ENCODE data around the gene GSAP. TPM values are rescaled to one million over a fixed set of nuclear protein-coding genes. Genes with fewer than 3 reads are reported as not detected.
"Not testable (repeated sequence)": the region's sequence is repeated elsewhere in the genome, so short reads cannot be mapped to it uniquely, and the experiment has no call there.

The GSAP gene
- total RNA-seq: 1 to 10 TPM; 4.9 to 5.0 TPM

- H3K4me1 Mint-ChIP-seq (ENCODE audit: low read depth): peaks cover 52% of the 10 kb centered on the region
- H3K4me3 Mint-ChIP-seq: peak within 1 kb of the TSS; percentile 69 to 79
- peak; percentile 66 to 69 for ATAC-seq (replicated peaks in 1 of 2)
Measured at GRCh38 chr7:77415823-77416620, at the start of gene GSAP. Gene GSAP, minus strand, starts transcription at chr7:77416349. Its CDS starts 28 bp downstream, at chr7:77416321.

GRCh38 chr7:77465256-77465655, 49.1 kb upstream of the GSAP start:
- H3K9me3 Mint-ChIP-seq: peaks cover 2% of the 10 kb centered on the region in 2 donors
- DNase-seq (no peak), ATAC-seq (replicated peaks in 1 of 2) (no peak)
- H3K36me3 Mint-ChIP-seq (ENCODE audit: insufficient read depth in 2 of 2): peaks cover 0 to 1% of the 10 kb centered on the region in 2 donors
- H3K4me1 Mint-ChIP-seq (ENCODE audit: low read depth): peaks cover 17% of the 10 kb centered on the region
- H3K27me3 Mint-ChIP-seq (ENCODE audit: low read depth): peaks cover 11% of the 10 kb centered on the region
- no peak overlapping the region for H3K27ac Mint-ChIP-seq
- H3K4me3 Mint-ChIP-seq: no peak overlapping the region

More at GRCh38 chr7:77415823-77416620, at the start of gene GSAP:
- peaks cover 32% of the 10 kb centered on the region for H3K27me3 Mint-ChIP-seq (ENCODE audit: low read depth)
- peak; percentile 57 to 58 for DNase-seq
- no peaks in the 10 kb centered on the region for H3K36me3 Mint-ChIP-seq (ENCODE audit: insufficient read depth in 2 of 2)
- H3K9me3 Mint-ChIP-seq: no peaks in the 10 kb centered on the region
- H3K27ac Mint-ChIP-seq: no peak within 1 kb of the TSS

- Mint-ChIP-seq H3K9me3 (peaks cover 2% of the 10 kb centered on the region in 2 donors), H3K4me3 (no peak overlapping the region), H3K36me3 (ENCODE audit: insufficient read depth in 2 of 2) (peaks cover 0 to 1% of the 10 kb centered on the region in 2 donors), H3K27me3 (ENCODE audit: low read depth) (peaks cover 11% of the 10 kb centered on the region), H3K27ac (peak overlapping the region; percentile 56), H3K4me1 (ENCODE audit: low read depth) (peaks cover 17% of the 10 kb centered on the region)
- ATAC-seq (replicated peaks in 1 of 2) (no peak), DNase-seq (no peak)
Measured at GRCh38 chr7:77464589-77464988, 48.4 kb upstream of the GSAP start.

GRCh38 chr7:77463632-77464031, 47.5 kb upstream of the GSAP start:
- H3K36me3 Mint-ChIP-seq (ENCODE audit: insufficient read depth in 2 of 2); H3K9me3 Mint-ChIP-seq; H3K27ac Mint-ChIP-seq: not testable (repeated sequence)
- DNase-seq (peak; percentile 33 to 36), ATAC-seq (replicated peaks in 1 of 2) (peak; percentile 95 to 97)
- H3K4me3 Mint-ChIP-seq: peak overlapping the region in 1 of 2 donors; percentile 20
- peaks cover 11% of the 10 kb centered on the region for H3K27me3 Mint-ChIP-seq (ENCODE audit: low read depth)
- peaks cover 17% of the 10 kb centered on the region for H3K4me1 Mint-ChIP-seq (ENCODE audit: low read depth)

GRCh38 chr7:77461842-77462241, 45.7 kb upstream of the GSAP start:
- ATAC-seq (replicated peaks in 1 of 2) (no peak), DNase-seq (no peak)
- H3K27ac Mint-ChIP-seq: no peak overlapping the region
- H3K4me3 Mint-ChIP-seq: no peak overlapping the region
- H3K9me3 Mint-ChIP-seq: no peaks in the 10 kb centered on the region
- H3K36me3 Mint-ChIP-seq (ENCODE audit: insufficient read depth in 2 of 2): no peaks in the 10 kb centered on the region
- peaks cover 11% of the 10 kb centered on the region for H3K27me3 Mint-ChIP-seq (ENCODE audit: low read depth)
- peaks cover 17% of the 10 kb centered on the region for H3K4me1 Mint-ChIP-seq (ENCODE audit: low read depth)

GRCh38 chr7:77461246-77461645, 45.1 kb upstream of the GSAP start:
- Mint-ChIP-seq H3K9me3 (no peaks in the 10 kb centered on the region), H3K36me3 (ENCODE audit: insufficient read depth in 2 of 2) (no peaks in the 10 kb centered on the region), H3K27me3 (ENCODE audit: low read depth) (peaks cover 11% of the 10 kb centered on the region), H3K4me3 (no peak overlapping the region), H3K4me1 (ENCODE audit: low read depth) (peaks cover 17% of the 10 kb centered on the region), H3K27ac (no peak overlapping the region)
- ATAC-seq (replicated peaks in 1 of 2) (no peak), DNase-seq (no peak)

- DNase-seq (no peak), ATAC-seq (replicated peaks in 1 of 2) (no peak)
- Mint-ChIP-seq H3K27ac (no peak overlapping the region), H3K27me3 (ENCODE audit: low read depth) (peaks cover 11% of the 10 kb centered on the region), H3K36me3 (ENCODE audit: insufficient read depth in 2 of 2) (no peaks in the 10 kb centered on the region), H3K4me1 (ENCODE audit: low read depth) (peaks cover 17% of the 10 kb centered on the region), H3K9me3 (no peaks in the 10 kb centered on the region), H3K4me3 (no peak overlapping the region)
Measured at GRCh38 chr7:77460057-77460486, 43.9 kb upstream of the GSAP start.

GRCh38 chr7:77459311-77459726, 43.2 kb upstream of the GSAP start:
- ATAC-seq (replicated peaks in 1 of 2) (no peak), DNase-seq (no peak)
- H3K4me3 Mint-ChIP-seq: no peak overlapping the region
- no peaks in the 10 kb centered on the region for H3K36me3 Mint-ChIP-seq (ENCODE audit: insufficient read depth in 2 of 2)
- no peaks in the 10 kb centered on the region for H3K9me3 Mint-ChIP-seq
- H3K4me1 Mint-ChIP-seq (ENCODE audit: low read depth): peaks cover 11% of the 10 kb centered on the region
- peaks cover 11% of the 10 kb centered on the region for H3K27me3 Mint-ChIP-seq (ENCODE audit: low read depth)
- H3K27ac Mint-ChIP-seq: no peak overlapping the region

GRCh38 chr7:77458786-77459185, 42.6 kb upstream of the GSAP start:
- no peaks in the 10 kb centered on the region for H3K9me3 Mint-ChIP-seq
- no peak overlapping the region for H3K27ac Mint-ChIP-seq
- peaks cover 6% of the 10 kb centered on the region for H3K4me1 Mint-ChIP-seq (ENCODE audit: low read depth)
- no peak overlapping the region for H3K4me3 Mint-ChIP-seq
- DNase-seq (no peak), ATAC-seq (replicated peaks in 1 of 2) (no peak)
- H3K27me3 Mint-ChIP-seq (ENCODE audit: low read depth): peaks cover 11% of the 10 kb centered on the region
- H3K36me3 Mint-ChIP-seq (ENCODE audit: insufficient read depth in 2 of 2): no peaks in the 10 kb centered on the region

- no peaks in the 10 kb centered on the region for H3K36me3 Mint-ChIP-seq (ENCODE audit: insufficient read depth in 2 of 2)
- H3K27ac Mint-ChIP-seq: no peak overlapping the region
- H3K27me3 Mint-ChIP-seq (ENCODE audit: low read depth): peaks cover 11% of the 10 kb centered on the region
- no peaks in the 10 kb centered on the region for H3K4me1 Mint-ChIP-seq (ENCODE audit: low read depth)
- no peaks in the 10 kb centered on the region for H3K9me3 Mint-ChIP-seq
- no peak for ATAC-seq (replicated peaks in 1 of 2)
- DNase-seq: no peak
- H3K4me3 Mint-ChIP-seq: no peak overlapping the region
Measured at GRCh38 chr7:77457779-77458178, 41.6 kb upstream of the GSAP start.

- no peak overlapping the region for H3K4me3 Mint-ChIP-seq
- H3K4me1 Mint-ChIP-seq (ENCODE audit: low read depth): no peaks in the 10 kb centered on the region
- H3K27ac Mint-ChIP-seq: no peak overlapping the region
- H3K27me3 Mint-ChIP-seq (ENCODE audit: low read depth): peaks cover 7% of the 10 kb centered on the region
- no peak for DNase-seq
- H3K9me3 Mint-ChIP-seq: no peaks in the 10 kb centered on the region
- no peaks in the 10 kb centered on the region for H3K36me3 Mint-ChIP-seq (ENCODE audit: insufficient read depth in 2 of 2)
- ATAC-seq (replicated peaks in 1 of 2): no peak
Measured at GRCh38 chr7:77456696-77457095, 40.5 kb upstream of the GSAP start.

GRCh38 chr7:77455321-77455720, 39.2 kb upstream of the GSAP start:
- ATAC-seq (replicated peaks in 1 of 2) (no peak), DNase-seq (no peak)
- Mint-ChIP-seq H3K4me1 (ENCODE audit: low read depth) (no peaks in the 10 kb centered on the region), H3K9me3 (no peaks in the 10 kb centered on the region), H3K36me3 (ENCODE audit: insufficient read depth in 2 of 2) (no peaks in the 10 kb centered on the region), H3K27me3 (ENCODE audit: low read depth) (no peaks in the 10 kb centered on the region), H3K4me3 (no peak overlapping the region), H3K27ac (no peak overlapping the region)

GRCh38 chr7:77454802-77455201, 38.7 kb upstream of the GSAP start:
- H3K36me3 Mint-ChIP-seq (ENCODE audit: insufficient read depth in 2 of 2): no peaks in the 10 kb centered on the region
- ATAC-seq (replicated peaks in 1 of 2) (no peak), DNase-seq (no peak)
- no peak overlapping the region for H3K27ac Mint-ChIP-seq
- no peak overlapping the region for H3K4me3 Mint-ChIP-seq
- H3K4me1 Mint-ChIP-seq (ENCODE audit: low read depth): no peaks in the 10 kb centered on the region
- H3K27me3 Mint-ChIP-seq (ENCODE audit: low read depth): no peaks in the 10 kb centered on the region
- H3K9me3 Mint-ChIP-seq: no peaks in the 10 kb centered on the region

GRCh38 chr7:77453531-77453930, 37.4 kb upstream of the GSAP start:
- Mint-ChIP-seq H3K27me3 (ENCODE audit: low read depth) (no peaks in the 10 kb centered on the region), H3K9me3 (peaks cover 0 to 2% of the 10 kb centered on the region in 2 donors), H3K4me1 (ENCODE audit: low read depth) (no peaks in the 10 kb centered on the region), H3K36me3 (ENCODE audit: insufficient read depth in 2 of 2) (no peaks in the 10 kb centered on the region), H3K27ac (no peak overlapping the region), H3K4me3 (no peak overlapping the region)
- ATAC-seq (replicated peaks in 1 of 2) (no peak), DNase-seq (no peak)
